Stimulated activated CD4-positive, alpha-beta T cell treated with anti-CD3 and anti-CD28 coated beads, Interleukin-1b, Interleukin-23, amount 100 ng/mL, for 48 hours (primary cell): Measurements from ENCODE around the gene CROCC2.

Experiments
- DNase-seq: peaks from one replicate; pipeline ENCODE4 v3.0.0-alpha.2; 2020

Gene CROCC2

GRCh38 chr2:241025639-241026038 is 119.5 kb downstream of the CROCC2 start:
- DNase-seq = no peak

GRCh38 chr2:241029599-241030332 is 123.6 kb downstream of the CROCC2 start:
- DNase-seq = no peak

- no peak for DNase-seq
Observed at GRCh38 chr2:241030333-241030680, 124.2 kb downstream of the CROCC2 start.

GRCh38 chr2:241030883-241031282 is 124.7 kb downstream of the CROCC2 start:
- DNase-seq = no peak

GRCh38 chr2:241031436-241032165 is 125.5 kb downstream of the CROCC2 start:
- no peak for DNase-seq

GRCh38 chr2:241033336-241033987 is 127.3 kb downstream of the CROCC2 start:
- DNase-seq = no peak

- DNase-seq = no peak
Observed at GRCh38 chr2:241033994-241034393, 127.9 kb downstream of the CROCC2 start.

- DNase-seq = no peak
Observed at GRCh38 chr2:241034490-241035141, 128.5 kb downstream of the CROCC2 start.

GRCh38 chr2:241035142-241035817 is 129.1 kb downstream of the CROCC2 start:
- DNase-seq = no peak

- DNase-seq = no peak
Observed at GRCh38 chr2:241035818-241036396, 129.8 kb downstream of the CROCC2 start.

GRCh38 chr2:241036397-241036963 is 130.3 kb downstream of the CROCC2 start:
- peak; percentile 37 for DNase-seq

GRCh38 chr2:241036964-241037421 is 130.9 kb downstream of the CROCC2 start:
- no peak for DNase-seq

- DNase-seq = no peak
Observed at GRCh38 chr2:241037498-241037897, 131.4 kb downstream of the CROCC2 start.

GRCh38 chr2:241038374-241039180 is 132.4 kb downstream of the CROCC2 start:
- no peak for DNase-seq

GRCh38 chr2:241039416-241039815 is 133.3 kb downstream of the CROCC2 start:
- no peak for DNase-seq

- DNase-seq = no peak
Observed at GRCh38 chr2:241040081-241040803, 134.1 kb downstream of the CROCC2 start.

GRCh38 chr2:241041589-241042158 is 135.5 kb downstream of the CROCC2 start:
- no peak for DNase-seq
